B cell (primary cell): ENCODE data around the gene FADS6.

Experiments
- EZH2 ChIP-seq: IDR thresholded peaks from 2 replicates; pipeline ENCODE4 v1.6.1; 2012; ENCODE audit warnings: borderline replicate concordance, low read depth, mild to moderate bottlenecking, moderate library complexity, low read length; ENCODE audit not compliant: insufficient read depth, poor library complexity, severe bottlenecking
- TF ChIP-seq, protein P1 (sequence below): fragments of 200-600 bp; IDR thresholded peaks from one replicate; pipeline ENCODE4 v1.8.0; 2022; ENCODE audit warnings: antibody characterized with exemption, mild to moderate bottlenecking

DNA sequence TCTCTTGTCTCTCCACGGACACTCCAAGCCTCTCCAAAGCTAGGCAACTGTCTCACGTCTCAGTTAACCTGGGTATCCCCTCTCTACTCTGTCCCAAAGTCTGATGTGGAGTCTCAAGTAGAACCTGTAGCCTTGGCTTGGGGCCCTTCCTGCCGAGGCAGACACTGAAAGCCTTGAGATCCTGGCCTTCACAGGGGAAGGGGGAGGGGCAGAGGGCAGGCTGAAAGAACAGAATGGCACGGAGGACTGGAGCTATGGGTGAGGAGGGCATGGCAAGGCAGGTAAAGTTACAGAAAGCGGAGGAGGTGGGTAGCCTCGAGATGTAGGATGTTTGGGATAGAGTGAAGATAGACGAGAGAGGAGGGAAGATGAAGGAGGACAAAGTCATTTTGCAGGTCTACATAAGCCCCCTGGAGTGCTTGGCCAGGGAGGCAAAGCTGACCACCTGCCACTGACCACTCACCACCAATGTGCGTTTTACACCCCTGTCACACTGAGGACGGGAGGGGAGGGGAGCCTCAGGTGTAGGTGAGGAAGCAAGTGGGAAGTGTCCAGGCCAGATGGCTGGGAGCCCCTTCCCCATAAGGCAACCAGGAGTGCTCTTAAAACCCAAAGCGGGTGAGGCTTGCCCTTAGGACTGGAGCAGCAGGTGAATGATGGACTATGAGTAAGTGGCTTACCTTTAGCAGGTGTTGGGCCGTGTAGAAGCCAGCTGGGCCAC, 21.9 kb downstream of the FADS6 start:
- TF ChIP-seq, protein P1, sequence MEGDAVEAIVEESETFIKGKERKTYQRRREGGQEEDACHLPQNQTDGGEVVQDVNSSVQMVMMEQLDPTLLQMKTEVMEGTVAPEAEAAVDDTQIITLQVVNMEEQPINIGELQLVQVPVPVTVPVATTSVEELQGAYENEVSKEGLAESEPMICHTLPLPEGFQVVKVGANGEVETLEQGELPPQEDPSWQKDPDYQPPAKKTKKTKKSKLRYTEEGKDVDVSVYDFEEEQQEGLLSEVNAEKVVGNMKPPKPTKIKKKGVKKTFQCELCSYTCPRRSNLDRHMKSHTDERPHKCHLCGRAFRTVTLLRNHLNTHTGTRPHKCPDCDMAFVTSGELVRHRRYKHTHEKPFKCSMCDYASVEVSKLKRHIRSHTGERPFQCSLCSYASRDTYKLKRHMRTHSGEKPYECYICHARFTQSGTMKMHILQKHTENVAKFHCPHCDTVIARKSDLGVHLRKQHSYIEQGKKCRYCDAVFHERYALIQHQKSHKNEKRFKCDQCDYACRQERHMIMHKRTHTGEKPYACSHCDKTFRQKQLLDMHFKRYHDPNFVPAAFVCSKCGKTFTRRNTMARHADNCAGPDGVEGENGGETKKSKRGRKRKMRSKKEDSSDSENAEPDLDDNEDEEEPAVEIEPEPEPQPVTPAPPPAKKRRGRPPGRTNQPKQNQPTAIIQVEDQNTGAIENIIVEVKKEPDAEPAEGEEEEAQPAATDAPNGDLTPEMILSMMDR: no peak
- TF ChIP-seq EZH2: no peak
